HCT116 (cell line): ENCODE results near the gene ADGRB3. TPM values are rescaled to one million over a fixed set of nuclear protein-coding genes. Genes with fewer than 3 reads are reported as not detected.

ENCODE experiments used
- ATAC-seq: fragments of 200-7000 bp; cut with Tn5 transposase; 2 replicates; pipeline ENCODE4 v1.9.1; 2020; ENCODE audit warnings: mild to moderate bottlenecking, moderate library complexity
- BruUV-seq: library from RNA; stranded (reverse); fragments of 400-500 nt; replicated peaks from 2 replicates; lab custom pipeline; 2021; lab: Mats Ljungman, UMichigan
- CTCF ChIA-PET: fragments of 300-600 bp; sonication (Branson Sonifier 250); formaldehyde crosslinking; loops from one replicate; lab custom pipeline; 2021; ENCODE audit warnings: antibody characterized with exemption; lab: Charles Lee
- POLR2A ChIA-PET: fragments of 300-600, 350-600 bp; sonication (Branson Sonifier 250); formaldehyde crosslinking; loops from one replicate; lab custom pipeline; 2021; ENCODE audit warnings: antibody characterized with exemption; lab: Charles Lee
- RAD21 ChIA-PET, 2 experiments: fragments of 300-600 bp; sonication (Branson Sonifier 250); formaldehyde crosslinking; loops; one replicate each; lab custom pipeline; 2023; ENCODE audit warnings: low total read pairs in 2 of 2; ENCODE audit not compliant: uncharacterized antibody in 2 of 2, unreplicated experiment in 2 of 2, low non-redundant PET in 1 of 2; lab: Charles Lee
- DNase-seq: peaks from one replicate; pipeline ENCODE4 v3.0.0-alpha.2; 2010; ENCODE audit warnings: low read depth, low spot score
- H2AFZ ChIP-seq: fragments of 200-600 bp; shearing (Covaris generic), sonication (generic); 2 replicates; pipeline ENCODE4 v1.6.1; 2017; ENCODE audit warnings: low read depth, mixed run types, mixed read lengths, antibody characterized with exemption, low read length; ENCODE audit not compliant: poor library complexity, severe bottlenecking
- H3K27ac ChIP-seq: 2 replicates; pipeline ENCODE4 v1.5.1; 2012; ENCODE audit warnings: low read depth, low read length
- H3K27me3 ChIP-seq: fragments of 200-600 bp; sonication (generic); 2 replicates; pipeline ENCODE4 v1.6.1; 2016; ENCODE audit warnings: mixed run types, low read length, mixed read lengths; ENCODE audit not compliant: insufficient read depth
- H3K36me3 ChIP-seq, 2 experiments: fragments of 200-500 bp in 1 of 2; fragments of 200-600 bp in 1 of 2; sonication (Bioruptor generic) in 1 of 2; sonication (generic) in 1 of 2; 2 replicates each; pipeline versions ENCODE4 v1.5.1 to v1.6.1; 2014 to 2016; ENCODE audit warnings: low read length in 2 of 2, inconsistent platforms in 1 of 2, mixed read lengths in 1 of 2, mixed run types in 1 of 2; ENCODE audit not compliant: insufficient read depth in 2 of 2, control insufficient read depth in 1 of 2
- H3K4me1 ChIP-seq, 2 experiments: fragments of 200-600 bp in 1 of 2; sonication (generic) in 1 of 2; 2 replicates each; pipeline versions ENCODE4 v1.5.1 to v1.6.1; 2012 to 2017; ENCODE audit warnings: low read length in 2 of 2, inconsistent platforms in 1 of 2, mild to moderate bottlenecking in 1 of 2, mixed read lengths in 1 of 2, mixed run types in 1 of 2, moderate library complexity in 1 of 2; ENCODE audit not compliant: insufficient read depth in 2 of 2, control insufficient read depth in 1 of 2
- H3K4me2 ChIP-seq: fragments of 200-600 bp; sonication (generic); 2 replicates; pipeline ENCODE4 v1.6.1; 2017; ENCODE audit warnings: mixed run types, low read length, mixed read lengths
- H3K4me3 ChIP-seq, 2 experiments: fragments of 200-600 bp in 1 of 2; sonication (generic) in 1 of 2; replicated peaks in 1 of 2; 2 replicates each; pipeline ENCODE4 v1.5.1; 2011 to 2016; ENCODE audit warnings: low read length in 2 of 2, control low read depth in 1 of 2, low read depth in 1 of 2, mild to moderate bottlenecking in 1 of 2, mixed read lengths in 1 of 2, mixed run types in 1 of 2
- H3K79me2 ChIP-seq: fragments of 200-600 bp; sonication (generic); 2 replicates; pipeline ENCODE4 v1.6.1; 2017; ENCODE audit warnings: mild to moderate bottlenecking, mixed run types, low read length, moderate library complexity, mixed read lengths; ENCODE audit not compliant: insufficient read depth
- H3K9ac ChIP-seq: fragments of 200-600 bp; sonication (generic); 2 replicates; pipeline ENCODE4 v1.6.1; 2016; ENCODE audit warnings: low read length, mixed read lengths
- H3K9me2 ChIP-seq: fragments of 200-600 bp; sonication (generic), shearing (Covaris generic); 2 replicates; pipeline ENCODE4 v1.6.1; 2017; ENCODE audit warnings: mixed run types, mild to moderate bottlenecking, moderate library complexity; ENCODE audit not compliant: insufficient read depth
- H3K9me3 ChIP-seq, 2 experiments: fragments of 200-500 bp in 1 of 2; fragments of 200-600 bp in 1 of 2; sonication (Bioruptor generic) in 1 of 2; sonication (generic) in 1 of 2; 2 replicates each; pipeline ENCODE4 v1.6.1; 2014 to 2017; ENCODE audit warnings: low read length in 2 of 2, mixed read lengths in 2 of 2, inconsistent platforms in 1 of 2, low read depth in 1 of 2, mild to moderate bottlenecking in 1 of 2, mixed run types in 1 of 2, moderate library complexity in 1 of 2; ENCODE audit not compliant: control insufficient read depth in 1 of 2, insufficient read depth in 1 of 2
- H4K20me1 ChIP-seq: fragments of 200-600 bp; sonication (generic), shearing (Covaris generic); 2 replicates; pipeline ENCODE4 v1.6.1; 2017; ENCODE audit warnings: mixed run types, mild to moderate bottlenecking, moderate library complexity; ENCODE audit not compliant: insufficient read depth
- CBX3 ChIP-seq: IDR thresholded peaks from 2 replicates; pipeline ENCODE4 v1.6.1; 2012; ENCODE audit warnings: low read depth
- ELF1 ChIP-seq: IDR thresholded peaks from 2 replicates; pipeline ENCODE4 v1.6.1; 2012; ENCODE audit warnings: low read depth, borderline replicate concordance
- EZH2phosphoT487 ChIP-seq: fragments of 200-600 bp; IDR thresholded peaks from 2 replicates; pipeline ENCODE4 v1.6.1; 2018; ENCODE audit warnings: antibody characterized with exemption, borderline replicate concordance
- FOSL1 ChIP-seq: IDR thresholded peaks from 2 replicates; pipeline ENCODE4 v1.6.1; 2012; ENCODE audit warnings: low read depth
- JUND ChIP-seq: IDR thresholded peaks from 2 replicates; pipeline ENCODE4 v1.6.1; 2012
- SIN3A ChIP-seq: IDR thresholded peaks from 2 replicates; pipeline ENCODE4 v1.6.1; 2012; ENCODE audit warnings: low read depth
- SRF ChIP-seq: IDR thresholded peaks from 2 replicates; pipeline ENCODE4 v1.6.1; 2012; ENCODE audit warnings: low read depth
- ZFX ChIP-seq: fragments of 450-650 bp; IDR thresholded peaks from 2 replicates; pipeline ENCODE4 v1.6.1; 2017
- intact Hi-C: fragments of 100-400 bp; cut with micrococcal nuclease; formaldehyde crosslinking; loops from 2 replicates; pipeline ENCODE4 v1.10.0; 2022
- total RNA-seq: library from RNA; stranded (reverse); gene quantifications from one replicate; pipeline ENCODE4 v1.2.1, GENCODE V29; 2021; ENCODE audit not compliant: unreplicated experiment
- TF ChIP-seq, protein P1 (sequence below), 3 experiments: fragments of 200-600 bp in 1 of 3; sonication (generic) in 1 of 3; IDR thresholded peaks in 2 of 3; conservative IDR thresholded peaks in 1 of 3; 2 replicates each; pipeline ENCODE4 v1.5.1; 2012 to 2017; ENCODE audit warnings: low read depth in 2 of 3, low read length in 2 of 3, antibody characterized with exemption in 1 of 3, borderline replicate concordance in 1 of 3, control low read depth in 1 of 3, mild to moderate bottlenecking in 1 of 3, mixed read lengths in 1 of 3, mixed run types in 1 of 3, moderate library complexity in 1 of 3; ENCODE audit not compliant: insufficient read depth in 1 of 3
- TF ChIP-seq, protein P2 (sequence below): IDR thresholded peaks from 2 replicates; pipeline ENCODE4 v1.6.1; 2012
- TF ChIP-seq, protein P3 (sequence below): IDR thresholded peaks from 2 replicates; pipeline ENCODE4 v1.6.1; 2012; ENCODE audit warnings: low read depth

The ADGRB3 gene
- total RNA-seq, 1 experiment from 2014 or later = not detected

DNA sequence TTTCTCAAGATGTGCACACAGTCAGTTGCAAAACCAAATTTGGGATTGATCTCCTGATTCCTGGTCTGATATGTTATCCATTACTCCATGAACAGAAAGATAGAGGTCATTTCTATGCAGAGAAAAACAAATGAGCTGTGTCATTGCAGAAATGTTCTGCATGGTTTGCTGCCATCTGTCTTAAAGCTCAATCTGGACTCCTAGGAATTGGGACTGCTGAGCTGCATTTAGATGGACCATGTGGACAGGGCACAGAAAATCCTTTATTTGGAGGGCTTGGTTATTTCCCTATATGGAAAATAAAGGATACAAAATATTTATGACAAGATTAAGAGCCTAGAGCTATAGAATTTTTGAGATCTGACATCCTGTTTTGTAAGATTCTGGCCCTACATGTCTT is 91.3 kb downstream of the ADGRB3 start:
- H3K27ac ChIP-seq = no peak overlapping the region
- no peaks in the 10 kb centered on the region for H3K9me2 ChIP-seq
- H3K36me3 ChIP-seq = no peaks in the 10 kb centered on the region
- no peaks in the 10 kb centered on the region for H3K27me3 ChIP-seq
- H3K4me2 ChIP-seq = no peak overlapping the region
- H3K4me1 ChIP-seq = no peaks in the 10 kb centered on the region
- no peak for ATAC-seq
- no peak for DNase-seq
- ChIA-PET POLR2A (no interaction called here), CTCF (no interaction called here), RAD21 (no interaction called here)
- no peaks in the 10 kb centered on the region for H4K20me1 ChIP-seq
- no peaks in the 10 kb centered on the region for H3K79me2 ChIP-seq
- no peak overlapping the region for H3K4me3 ChIP-seq
- peaks cover 4 to 12% of the 10 kb centered on the region in 2 experiments; a peak in 2 of 4 replicates for H3K9me3 ChIP-seq
- no peak overlapping the region for H3K9ac ChIP-seq
- intact Hi-C loops = no loop called here
- no peak overlapping the region for H2AFZ ChIP-seq
- no TSS peak for BruUV-seq
- TF ChIP-seq, protein P1, sequence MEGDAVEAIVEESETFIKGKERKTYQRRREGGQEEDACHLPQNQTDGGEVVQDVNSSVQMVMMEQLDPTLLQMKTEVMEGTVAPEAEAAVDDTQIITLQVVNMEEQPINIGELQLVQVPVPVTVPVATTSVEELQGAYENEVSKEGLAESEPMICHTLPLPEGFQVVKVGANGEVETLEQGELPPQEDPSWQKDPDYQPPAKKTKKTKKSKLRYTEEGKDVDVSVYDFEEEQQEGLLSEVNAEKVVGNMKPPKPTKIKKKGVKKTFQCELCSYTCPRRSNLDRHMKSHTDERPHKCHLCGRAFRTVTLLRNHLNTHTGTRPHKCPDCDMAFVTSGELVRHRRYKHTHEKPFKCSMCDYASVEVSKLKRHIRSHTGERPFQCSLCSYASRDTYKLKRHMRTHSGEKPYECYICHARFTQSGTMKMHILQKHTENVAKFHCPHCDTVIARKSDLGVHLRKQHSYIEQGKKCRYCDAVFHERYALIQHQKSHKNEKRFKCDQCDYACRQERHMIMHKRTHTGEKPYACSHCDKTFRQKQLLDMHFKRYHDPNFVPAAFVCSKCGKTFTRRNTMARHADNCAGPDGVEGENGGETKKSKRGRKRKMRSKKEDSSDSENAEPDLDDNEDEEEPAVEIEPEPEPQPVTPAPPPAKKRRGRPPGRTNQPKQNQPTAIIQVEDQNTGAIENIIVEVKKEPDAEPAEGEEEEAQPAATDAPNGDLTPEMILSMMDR (IDR thresholded peaks at IDR 0.05 in 2 of 3, conservative IDR thresholded peaks at IDR 0.05 in 1 of 3; ENCODE audit: borderline replicate concordance in 1 of 3, insufficient read depth in 1 of 3, low read depth in 2 of 3, low read length in 2 of 3) = no peak

DNA sequence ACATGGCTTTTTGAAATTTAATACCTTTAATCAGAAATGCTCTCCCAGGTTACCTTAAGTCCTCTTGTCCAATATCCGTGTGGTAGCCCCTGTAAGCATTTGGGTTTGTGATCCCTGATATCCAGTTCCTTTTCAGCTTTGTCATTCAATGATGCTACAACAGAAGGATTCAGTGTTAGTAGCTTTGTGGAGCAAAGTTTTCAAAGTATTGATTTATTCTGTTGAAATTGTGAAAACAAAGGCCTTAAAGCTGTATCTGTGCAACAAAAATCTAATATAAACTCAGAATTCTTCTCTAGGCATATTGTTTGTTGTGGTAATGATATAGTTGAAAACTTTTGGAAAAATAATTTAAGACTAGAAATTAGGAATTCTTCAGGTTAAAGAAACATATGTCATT is 91.9 kb downstream of the ADGRB3 start:
- CTCF ChIA-PET = no interaction called here
- POLR2A ChIA-PET = no interaction called here
- no peak for TF ChIP-seq ZFX
- TF ChIP-seq CBX3 = no peak
- no peak for TF ChIP-seq FOSL1
- no peak for TF ChIP-seq EZH2phosphoT487
- TF ChIP-seq JUND = no peak
- TF ChIP-seq, protein P2, sequence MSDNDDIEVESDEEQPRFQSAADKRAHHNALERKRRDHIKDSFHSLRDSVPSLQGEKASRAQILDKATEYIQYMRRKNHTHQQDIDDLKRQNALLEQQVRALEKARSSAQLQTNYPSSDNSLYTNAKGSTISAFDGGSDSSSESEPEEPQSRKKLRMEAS = no peak
- no peak for TF ChIP-seq SRF
- TF ChIP-seq ELF1 = no peak
- TF ChIP-seq, protein P3, sequence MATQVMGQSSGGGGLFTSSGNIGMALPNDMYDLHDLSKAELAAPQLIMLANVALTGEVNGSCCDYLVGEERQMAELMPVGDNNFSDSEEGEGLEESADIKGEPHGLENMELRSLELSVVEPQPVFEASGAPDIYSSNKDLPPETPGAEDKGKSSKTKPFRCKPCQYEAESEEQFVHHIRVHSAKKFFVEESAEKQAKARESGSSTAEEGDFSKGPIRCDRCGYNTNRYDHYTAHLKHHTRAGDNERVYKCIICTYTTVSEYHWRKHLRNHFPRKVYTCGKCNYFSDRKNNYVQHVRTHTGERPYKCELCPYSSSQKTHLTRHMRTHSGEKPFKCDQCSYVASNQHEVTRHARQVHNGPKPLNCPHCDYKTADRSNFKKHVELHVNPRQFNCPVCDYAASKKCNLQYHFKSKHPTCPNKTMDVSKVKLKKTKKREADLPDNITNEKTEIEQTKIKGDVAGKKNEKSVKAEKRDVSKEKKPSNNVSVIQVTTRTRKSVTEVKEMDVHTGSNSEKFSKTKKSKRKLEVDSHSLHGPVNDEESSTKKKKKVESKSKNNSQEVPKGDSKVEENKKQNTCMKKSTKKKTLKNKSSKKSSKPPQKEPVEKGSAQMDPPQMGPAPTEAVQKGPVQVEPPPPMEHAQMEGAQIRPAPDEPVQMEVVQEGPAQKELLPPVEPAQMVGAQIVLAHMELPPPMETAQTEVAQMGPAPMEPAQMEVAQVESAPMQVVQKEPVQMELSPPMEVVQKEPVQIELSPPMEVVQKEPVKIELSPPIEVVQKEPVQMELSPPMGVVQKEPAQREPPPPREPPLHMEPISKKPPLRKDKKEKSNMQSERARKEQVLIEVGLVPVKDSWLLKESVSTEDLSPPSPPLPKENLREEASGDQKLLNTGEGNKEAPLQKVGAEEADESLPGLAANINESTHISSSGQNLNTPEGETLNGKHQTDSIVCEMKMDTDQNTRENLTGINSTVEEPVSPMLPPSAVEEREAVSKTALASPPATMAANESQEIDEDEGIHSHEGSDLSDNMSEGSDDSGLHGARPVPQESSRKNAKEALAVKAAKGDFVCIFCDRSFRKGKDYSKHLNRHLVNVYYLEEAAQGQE = no peak
- no peak for TF ChIP-seq SIN3A

More for the DNA sequence above, 91.9 kb downstream of the ADGRB3 start:
- no peaks in the 10 kb centered on the region for H3K4me1 ChIP-seq
- RAD21 ChIA-PET = no interaction called here
- no peak overlapping the region for H3K4me2 ChIP-seq
- H2AFZ ChIP-seq = no peak overlapping the region
- H3K9me3 ChIP-seq = peaks cover 4 to 12% of the 10 kb centered on the region in 2 experiments; a peak in 2 of 4 replicates
- no peaks in the 10 kb centered on the region for H3K27me3 ChIP-seq
- H3K4me3 ChIP-seq = no peak overlapping the region
- no peaks in the 10 kb centered on the region for H3K36me3 ChIP-seq
- BruUV-seq = no TSS peak
- no peaks in the 10 kb centered on the region for H3K9me2 ChIP-seq
- intact Hi-C loops = no loop called here
- H4K20me1 ChIP-seq = no peaks in the 10 kb centered on the region
- H3K27ac ChIP-seq = no peak overlapping the region
- H3K79me2 ChIP-seq = no peaks in the 10 kb centered on the region
- ATAC-seq = no peak
- H3K9ac ChIP-seq = no peak overlapping the region
- no peak for DNase-seq
